GM12878 (cell line): ENCODE data around the gene OTOG. TPM values are rescaled to one million over a fixed set of nuclear protein-coding genes. Genes with fewer than 3 reads are reported as not detected.

ENCODE experiments used
- ATAC-seq: fragments of 200-7000 bp; cut with Tn5 transposase; 3 replicates; pipeline ENCODE4 v1.9.1; 2020; ENCODE audit warnings: mild to moderate bottlenecking, moderate library complexity
- BruUV-seq: library from RNA; stranded (reverse); fragments of 400-500 nt; replicated peaks from 2 replicates; lab custom pipeline; 2021; lab: Mats Ljungman, UMichigan
- CTCF ChIA-PET: fragments of 300-600 bp; sonication (Branson Sonifier 250); formaldehyde crosslinking; extraction: SDS; loops from one replicate; lab custom pipeline; 2021; ENCODE audit warnings: inconsistent platforms; lab: Yijun Ruan, JAX
- POLR2A ChIA-PET: fragments of 350-600 bp; formaldehyde crosslinking; extraction: SDS; loops from one replicate; lab custom pipeline; 2021; ENCODE audit warnings: inconsistent platforms; lab: Charles Lee
- RAD21 ChIA-PET: fragments of 300-600 bp; sonication (Branson Sonifier 250); formaldehyde crosslinking; loops from one replicate; lab custom pipeline; 2023; ENCODE audit warnings: antibody characterized with exemption; ENCODE audit not compliant: unreplicated experiment; lab: Charles Lee
- SMC1A ChIA-PET: fragments of 300-600 bp; sonication (Branson Sonifier 250); formaldehyde crosslinking; loops from one replicate; lab custom pipeline; 2023; ENCODE audit not compliant: unreplicated experiment, uncharacterized antibody; lab: Charles Lee
- DNase-seq: peaks from one replicate; pipeline ENCODE4 v3.0.0-alpha.2; 2011; ENCODE audit warnings: low read depth, low spot score
- FAIRE-seq: peaks from 3 replicates; lab custom pipeline; 2011; peaks lifted over from hg19 to GRCh38; lab: Jason Lieb, UNC
- H2AFZ ChIP-seq: 2 replicates; pipeline ENCODE4 v1.6.0; 2011; ENCODE audit warnings: low read depth, low read length, control low read depth; ENCODE audit not compliant: control insufficient read depth
- H3K27ac ChIP-seq: 2 replicates; pipeline ENCODE4 v1.5.1; 2011; ENCODE audit warnings: control low read depth; ENCODE audit not compliant: control insufficient read depth, insufficient read depth
- H3K27me3 ChIP-seq, 2 experiments: replicated peaks in 1 of 2; 2 replicates each; pipeline versions ENCODE4 v1.6.0 to v1.6.1; 2011; ENCODE audit warnings: low read length in 1 of 2; ENCODE audit not compliant: control insufficient read depth in 2 of 2, insufficient read depth in 2 of 2
- H3K36me3 ChIP-seq, 2 experiments: 2 replicates each; pipeline ENCODE4 v1.5.1; 2011; ENCODE audit warnings: low read length in 1 of 2; ENCODE audit not compliant: control insufficient read depth in 2 of 2, insufficient read depth in 2 of 2
- H3K4me1 ChIP-seq: 2 replicates; pipeline ENCODE4 v1.6.1; 2011; ENCODE audit warnings: mild to moderate bottlenecking, low read length, moderate library complexity, mixed read lengths; ENCODE audit not compliant: control insufficient read depth, insufficient read depth
- H3K4me2 ChIP-seq: 2 replicates; pipeline ENCODE4 v1.6.0; 2011; ENCODE audit warnings: control low read depth; ENCODE audit not compliant: control insufficient read depth, insufficient read depth
- H3K4me3 ChIP-seq: fragments of 200-600 bp; sonication (generic); 2 replicates; pipeline ENCODE4 v1.5.1; 2016
- H3K79me2 ChIP-seq: 2 replicates; pipeline ENCODE4 v1.6.0; 2011; ENCODE audit warnings: low read length; ENCODE audit not compliant: control insufficient read depth, insufficient read depth
- H3K9ac ChIP-seq: 2 replicates; pipeline ENCODE4 v1.8.0; 2011; ENCODE audit warnings: low read length, control low read depth, mixed read lengths; ENCODE audit not compliant: control insufficient read depth, insufficient read depth
- H3K9me3 ChIP-seq: replicated peaks from 3 replicates; pipeline ENCODE4 v1.5.1; 2011; ENCODE audit warnings: mild to moderate bottlenecking, low read length; ENCODE audit not compliant: control insufficient read depth, insufficient read depth
- H4K20me1 ChIP-seq: 2 replicates; pipeline ENCODE4 v1.6.0; 2011; ENCODE audit not compliant: control insufficient read depth, insufficient read depth
- BACH1 ChIP-seq: fragments of 450-650 bp; IDR thresholded peaks from 2 replicates; pipeline ENCODE4 v1.6.1; 2017; ENCODE audit warnings: mild to moderate bottlenecking, borderline replicate concordance
- KLF5 ChIP-seq: fragments of 450-650 bp; IDR thresholded peaks from 2 replicates; pipeline ENCODE4 v1.6.1; 2014; ENCODE audit warnings: mild to moderate bottlenecking; ENCODE audit not compliant: partially characterized antibody
- MEF2A ChIP-seq: IDR thresholded peaks from 2 replicates; pipeline ENCODE4 v1.6.1; 2011; ENCODE audit warnings: low read depth, mild to moderate bottlenecking, low read length, moderate library complexity; ENCODE audit not compliant: insufficient read depth
- POLR2AphosphoS5 ChIP-seq: IDR thresholded peaks from 2 replicates; pipeline ENCODE4 v1.6.1; 2011; ENCODE audit warnings: mild to moderate bottlenecking, low read length, inconsistent platforms
- RELA ChIP-seq: fragments of 450-650 bp; IDR thresholded peaks from 2 replicates; pipeline ENCODE4 v1.8.0; 2014; ENCODE audit warnings: borderline replicate concordance; ENCODE audit not compliant: partially characterized antibody
- ZBED1 ChIP-seq: IDR thresholded peaks from 2 replicates; pipeline ENCODE4 v1.6.1; 2016; ENCODE audit warnings: borderline replicate concordance
- WGBS: methylation state at CpG from one replicate; pipeline ENCODE4 v1.1.6; 2016; ENCODE audit warnings: low lambda C conversion rate; ENCODE audit not compliant: insufficient replicate concordance, insufficient coverage; ENCODE audit errors: missing lambda C conversion rate; 5-methylcytosine and 5-hydroxymethylcytosine counted together
- in situ Hi-C: fragments of 300-500 bp; cut with MboI; formaldehyde crosslinking; loops from 9 replicates; pipeline ENCODE4 v1.14.3; 2018; ENCODE audit warnings: mixed read lengths
- intact Hi-C: fragments of 100-400 bp; cut with micrococcal nuclease; formaldehyde crosslinking; loops from one replicate; pipeline ENCODE4 v1.14.2; 2022; ENCODE audit not compliant: unreplicated experiment
- polyA plus RNA-seq, 11 experiments: library from polyadenylated mRNA; depleted of rRNA in 4 of 11; unstranded in 6 of 11; stranded (reverse) in 5 of 11; fragments of >200 nt; fragmentation: Nextera tagmentation in 4 of 11; fragmentation: Illumina TruSeq in 1 of 11; extraction: Ambion mirVana in 4 of 11; extraction: Trizol in 1 of 11; gene quantifications; 1 replicate in 1 of 11; 2 replicates in 10 of 11; pipeline versions ENCODE4 v1.2.1 to v1.2.3, GENCODE V29; 2011 to 2016; ENCODE audit warnings: inconsistent platforms in 2 of 11, missing spikeins in 2 of 11, low read depth in 1 of 11
- total RNA-seq, 4 experiments: library from RNA; depleted of rRNA in 3 of 4; stranded (reverse); fragments of >200 nt in 3 of 4; fragmentation: Illumina TruSeq in 1 of 4; extraction: Trizol in 1 of 4; gene quantifications; 2 replicates each; pipeline versions ENCODE4 v1.2.1 to v1.2.3, GENCODE V29; 2013 to 2021

Gene OTOG
- total and polyA plus RNA-seq, 10 of the 15 experiments (the other 5 are each of a cell fraction or from before 2014, with no cell fraction given) = not detected

GRCh38 chr11:17595526-17596309, 48.7 kb downstream of the OTOG start:
- CTCF ChIA-PET = interaction anchor here (1.1 to 2.8 kb wide), 3 partner anchors 136 to 383 kb away, joined by 3 to 13 read pairs (median 4); no protein-coding TSS in a partner anchor
- in situ Hi-C loops = loop anchor here (5.0 kb wide), 1 partner anchor 382 kb away; no protein-coding TSS in a partner anchor
- ATAC-seq (no peak), FAIRE-seq (no peak), DNase-seq (no peak)
- H3K4me2 ChIP-seq = no peak overlapping the region
- H3K27ac ChIP-seq = no peak overlapping the region
- peaks cover 2% of the 10 kb centered on the region; the same call in 1 of the 2 replicates for H4K20me1 ChIP-seq
- no peaks in the 10 kb centered on the region; a peak in 2 of 4 replicates for H3K27me3 ChIP-seq
- H3K79me2 ChIP-seq = no peaks in the 10 kb centered on the region
- SMC1A ChIA-PET = interaction anchor here (3.5 kb wide), 1 partner anchor 383 kb away, joined by 16 read pairs; no protein-coding TSS in a partner anchor
- H3K9me3 ChIP-seq = no peaks in the 10 kb centered on the region; the same call in 2 of the 3 replicates
- 21% methylated on average over 7 of the region's 7 CpGs for WGBS
- intact Hi-C loops = no loop called here
- RAD21 ChIA-PET = no interaction called here
- H2AFZ ChIP-seq = no peak overlapping the region
- no peak overlapping the region for H3K9ac ChIP-seq
- no peaks in the 10 kb centered on the region for H3K4me1 ChIP-seq
- POLR2A ChIA-PET = no interaction called here
- H3K36me3 ChIP-seq = no peaks in the 10 kb centered on the region
- no peak overlapping the region for H3K4me3 ChIP-seq
- no TSS peak for BruUV-seq
- no peak for TF ChIP-seq ZBED1
- TF ChIP-seq RELA = no peak
- TF ChIP-seq KLF5 = no peak
- no peak for TF ChIP-seq BACH1
- TF ChIP-seq POLR2AphosphoS5 = no peak
- no peak for TF ChIP-seq MEF2A
- TF ChIP-seq, all 136 proteins: peak for 0
